Fibroblast of villous mesenchyme (primary cell): ENCODE measurements around the gene R3HDM1. TPM values are rescaled to one million over a fixed set of nuclear protein-coding genes. Genes with fewer than 3 reads are reported as not detected.
A peak's percentile ranks its signal among the peaks of the same experiment; 100 is the strongest.
"Not testable (repeated sequence)": the region's sequence is repeated elsewhere in the genome, so short reads cannot be mapped to it uniquely, and the experiment has no call there.

ENCODE experiments used
- DNase-seq: peaks from one replicate; pipeline ENCODE4 v3.0.0-alpha.2; 2010; ENCODE audit warnings: low read depth
- H3K4me3 ChIP-seq: 2 replicates; pipeline ENCODE4 v1.5.1; 2011; ENCODE audit warnings: low read depth, mild to moderate bottlenecking, low read length
- total RNA-seq: library from RNA; depleted of rRNA; stranded (reverse); fragments of >200 nt; gene quantifications from 2 replicates; pipeline ENCODE4 v1.2.3, GENCODE V29; 2012
- TF ChIP-seq, protein P1 (sequence below): IDR thresholded peaks from 2 replicates; pipeline ENCODE4 v1.5.1; 2012; ENCODE audit warnings: low read depth, mild to moderate bottlenecking, low read length; ENCODE audit not compliant: insufficient read depth

The R3HDM1 gene
- total RNA-seq, 1 donor, result 13.8 TPM

DNA sequence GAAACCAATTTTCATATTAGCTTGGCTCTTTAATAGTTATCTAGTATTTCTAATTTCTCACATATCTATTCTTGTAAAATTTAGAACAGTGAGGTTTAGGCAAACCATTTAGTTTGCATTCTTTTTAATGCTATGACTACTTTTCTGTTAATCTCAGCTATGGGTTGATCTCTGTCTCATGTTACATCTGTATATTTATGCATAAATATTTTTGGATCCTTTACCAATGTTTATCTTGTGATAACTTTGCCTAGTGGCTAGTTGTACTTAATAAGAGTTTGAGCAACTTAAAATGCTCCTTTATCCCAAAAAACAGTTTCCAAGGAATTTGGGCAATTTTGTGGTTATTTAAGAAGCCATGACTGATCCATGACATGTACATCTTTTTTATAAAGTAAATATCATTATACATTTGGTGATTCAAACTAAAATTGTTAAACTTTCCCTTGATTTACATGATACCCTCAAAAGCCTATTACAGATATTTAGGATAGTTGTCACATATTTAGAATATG is 86.3 kb downstream of the R3HDM1 start:
- H3K4me3 ChIP-seq, result no peak overlapping the region
- TF ChIP-seq, protein P1, sequence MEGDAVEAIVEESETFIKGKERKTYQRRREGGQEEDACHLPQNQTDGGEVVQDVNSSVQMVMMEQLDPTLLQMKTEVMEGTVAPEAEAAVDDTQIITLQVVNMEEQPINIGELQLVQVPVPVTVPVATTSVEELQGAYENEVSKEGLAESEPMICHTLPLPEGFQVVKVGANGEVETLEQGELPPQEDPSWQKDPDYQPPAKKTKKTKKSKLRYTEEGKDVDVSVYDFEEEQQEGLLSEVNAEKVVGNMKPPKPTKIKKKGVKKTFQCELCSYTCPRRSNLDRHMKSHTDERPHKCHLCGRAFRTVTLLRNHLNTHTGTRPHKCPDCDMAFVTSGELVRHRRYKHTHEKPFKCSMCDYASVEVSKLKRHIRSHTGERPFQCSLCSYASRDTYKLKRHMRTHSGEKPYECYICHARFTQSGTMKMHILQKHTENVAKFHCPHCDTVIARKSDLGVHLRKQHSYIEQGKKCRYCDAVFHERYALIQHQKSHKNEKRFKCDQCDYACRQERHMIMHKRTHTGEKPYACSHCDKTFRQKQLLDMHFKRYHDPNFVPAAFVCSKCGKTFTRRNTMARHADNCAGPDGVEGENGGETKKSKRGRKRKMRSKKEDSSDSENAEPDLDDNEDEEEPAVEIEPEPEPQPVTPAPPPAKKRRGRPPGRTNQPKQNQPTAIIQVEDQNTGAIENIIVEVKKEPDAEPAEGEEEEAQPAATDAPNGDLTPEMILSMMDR, result no peak
- DNase-seq, result peak; percentile 5

DNA sequence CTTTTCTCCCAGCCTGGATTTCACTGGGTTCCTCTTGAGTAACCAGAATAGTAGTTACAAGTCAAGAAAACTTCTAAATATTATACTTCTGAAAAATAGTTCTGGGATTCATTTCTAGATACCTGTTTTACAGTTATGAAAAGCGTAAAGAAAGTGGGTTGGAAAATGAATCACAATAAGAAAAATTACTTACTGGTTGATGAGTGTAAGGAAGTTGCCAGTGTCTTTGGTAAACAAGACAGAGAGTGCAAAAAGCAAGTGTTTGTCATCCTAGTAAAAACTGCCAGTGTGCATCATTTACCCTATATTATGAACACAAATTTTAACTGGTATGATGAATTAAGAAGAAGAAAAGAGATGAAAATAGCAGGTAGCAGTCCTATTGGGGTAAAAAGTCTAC is 88.9 kb downstream of the R3HDM1 start:
- TF ChIP-seq, protein P1, result no peak
- no peak for DNase-seq
- H3K4me3 ChIP-seq, result no peak overlapping the region

GRCh38 chr2:135629520-135629919 is 98.2 kb downstream of the R3HDM1 start:
- TF ChIP-seq, protein P1, result no peak

GRCh38 chr2:135630034-135630433 is 98.8 kb downstream of the R3HDM1 start:
- not testable (repeated sequence) for H3K4me3 ChIP-seq, DNase-seq

More at GRCh38 chr2:135629520-135629919, 98.2 kb downstream of the R3HDM1 start:
- no peak overlapping the region for H3K4me3 ChIP-seq
- DNase-seq, result no peak

DNA sequence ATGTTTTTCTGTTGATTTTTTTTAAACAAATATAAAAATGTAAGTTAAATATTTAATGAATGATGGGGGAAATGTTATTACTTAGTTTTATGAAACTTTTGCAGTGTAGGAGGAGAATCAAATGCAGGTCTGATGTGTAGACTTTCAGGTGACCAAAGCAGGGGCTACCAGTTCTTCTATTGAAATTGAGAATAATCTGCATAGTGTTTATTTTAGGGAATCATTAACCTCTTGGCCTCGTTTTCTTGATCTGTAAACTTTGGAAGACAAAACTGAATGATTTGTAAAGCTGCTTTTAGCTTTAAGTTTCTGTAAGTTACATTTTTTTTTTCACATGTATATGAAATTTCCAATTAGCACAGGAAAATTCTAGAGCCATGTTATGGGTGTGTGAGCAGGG is 99.2 kb downstream of the R3HDM1 start:
- no peak overlapping the region for H3K4me3 ChIP-seq
- TF ChIP-seq, protein P1, result no peak
- no peak for DNase-seq

- TF ChIP-seq, protein P1, result no peak
- no peak for DNase-seq
- no peak overlapping the region for H3K4me3 ChIP-seq
These were observed 102.3 kb downstream of the R3HDM1 start for GRCh38 chr2:135633582-135633981.

- TF ChIP-seq, protein P1, result no peak
- H3K4me3 ChIP-seq, result no peak overlapping the region
- DNase-seq, result no peak
These were observed 104.0 kb downstream of the R3HDM1 start for GRCh38 chr2:135635212-135635835.
